AG09309 (cell line): ENCODE results near the gene DCAF5.
"Not testable (repeated sequence)": the region's sequence is repeated elsewhere in the genome, so short reads cannot be mapped to it uniquely, and the experiment has no call there.

Experiments used
- DNase-seq: peaks from one replicate; pipeline ENCODE4 v3.0.0-alpha.2; 2010; ENCODE audit warnings: low read depth
- H3K4me3 ChIP-seq: 2 replicates; pipeline ENCODE4 v1.5.1; 2011; ENCODE audit warnings: mild to moderate bottlenecking, low read depth, low read length, moderate library complexity; ENCODE audit not compliant: control insufficient read depth
- TF ChIP-seq, protein P1 (sequence below): IDR thresholded peaks from 2 replicates; pipeline ENCODE4 v1.5.1; 2011; ENCODE audit warnings: mild to moderate bottlenecking, low read depth, low read length, inconsistent platforms; ENCODE audit not compliant: insufficient read depth, control insufficient read depth; ENCODE audit errors: missing control alignments

DCAF5 gene

GRCh38 chr14:69036757-69037506, 116.0 kb downstream of the DCAF5 start:
- H3K4me3 ChIP-seq = no peak overlapping the region
- TF ChIP-seq, protein P1, sequence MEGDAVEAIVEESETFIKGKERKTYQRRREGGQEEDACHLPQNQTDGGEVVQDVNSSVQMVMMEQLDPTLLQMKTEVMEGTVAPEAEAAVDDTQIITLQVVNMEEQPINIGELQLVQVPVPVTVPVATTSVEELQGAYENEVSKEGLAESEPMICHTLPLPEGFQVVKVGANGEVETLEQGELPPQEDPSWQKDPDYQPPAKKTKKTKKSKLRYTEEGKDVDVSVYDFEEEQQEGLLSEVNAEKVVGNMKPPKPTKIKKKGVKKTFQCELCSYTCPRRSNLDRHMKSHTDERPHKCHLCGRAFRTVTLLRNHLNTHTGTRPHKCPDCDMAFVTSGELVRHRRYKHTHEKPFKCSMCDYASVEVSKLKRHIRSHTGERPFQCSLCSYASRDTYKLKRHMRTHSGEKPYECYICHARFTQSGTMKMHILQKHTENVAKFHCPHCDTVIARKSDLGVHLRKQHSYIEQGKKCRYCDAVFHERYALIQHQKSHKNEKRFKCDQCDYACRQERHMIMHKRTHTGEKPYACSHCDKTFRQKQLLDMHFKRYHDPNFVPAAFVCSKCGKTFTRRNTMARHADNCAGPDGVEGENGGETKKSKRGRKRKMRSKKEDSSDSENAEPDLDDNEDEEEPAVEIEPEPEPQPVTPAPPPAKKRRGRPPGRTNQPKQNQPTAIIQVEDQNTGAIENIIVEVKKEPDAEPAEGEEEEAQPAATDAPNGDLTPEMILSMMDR = no peak
- no peak for DNase-seq

DNA sequence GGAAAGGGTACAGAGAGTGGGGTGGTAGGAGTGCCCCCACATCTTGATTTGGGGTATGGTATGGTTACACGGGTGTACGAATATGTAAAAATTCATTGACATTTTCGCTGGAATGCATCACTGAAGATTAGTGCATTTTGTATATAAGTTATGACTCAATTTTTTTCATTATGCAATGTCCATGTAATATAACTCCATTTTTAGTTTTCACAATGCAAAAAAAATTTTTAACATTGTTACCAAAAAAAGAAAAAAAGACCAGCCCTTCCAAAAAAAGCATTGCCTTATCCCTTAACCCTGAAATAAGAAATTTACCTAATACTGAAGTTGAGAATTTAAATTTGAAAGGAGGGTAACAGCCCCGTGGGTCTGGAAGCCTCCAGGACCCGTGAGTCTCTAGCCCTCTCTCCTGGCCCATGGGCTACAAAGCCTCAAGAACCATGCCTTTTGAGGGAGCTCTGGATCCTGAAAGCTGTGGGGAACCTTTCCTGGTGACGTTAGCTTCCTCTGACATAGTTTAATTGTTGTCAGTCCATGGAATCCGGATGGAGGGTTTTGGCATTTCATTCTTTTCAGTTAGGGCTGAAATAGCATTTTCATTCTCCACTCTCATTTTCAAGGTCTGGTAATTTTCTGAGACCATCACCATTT, 118.2 kb downstream of the DCAF5 start:
- TF ChIP-seq, protein P1 = peak; percentile 35
- H3K4me3 ChIP-seq = no peak overlapping the region
- DNase-seq = no peak

GRCh38 chr14:69027242-69027913, 125.5 kb downstream of the DCAF5 start:
- no peak for DNase-seq
- TF ChIP-seq, protein P1 = no peak
- no peak overlapping the region for H3K4me3 ChIP-seq

DNA sequence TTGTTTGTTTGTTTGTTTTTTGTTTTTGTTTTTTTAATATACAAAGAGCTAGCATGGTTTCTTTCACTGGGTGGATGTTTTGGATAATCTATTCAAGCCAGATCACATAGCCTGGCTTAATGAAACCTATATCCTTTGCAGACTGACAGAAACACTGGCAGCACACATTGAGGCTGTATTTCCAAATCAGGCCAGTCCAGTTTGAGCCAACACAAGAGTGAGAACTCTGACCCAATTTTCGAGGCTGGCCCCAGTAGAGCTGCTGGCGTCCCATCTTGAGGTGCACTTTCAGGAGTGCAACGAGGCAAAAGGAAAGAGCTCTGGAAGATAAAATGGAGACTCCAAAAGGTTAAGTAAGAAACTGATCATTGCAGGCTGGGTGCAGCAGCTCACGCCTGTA, 129.9 kb downstream of the DCAF5 start:
- TF ChIP-seq, protein P1 = no peak
- no peak for DNase-seq
- H3K4me3 ChIP-seq = no peak overlapping the region

- not testable (repeated sequence) for DNase-seq, H3K4me3 ChIP-seq
Measured at GRCh38 chr14:69022093-69022492, 130.8 kb downstream of the DCAF5 start.

GRCh38 chr14:69017706-69018105, 135.2 kb downstream of the DCAF5 start:
- no peak overlapping the region for H3K4me3 ChIP-seq
- TF ChIP-seq, protein P1 = no peak
- no peak for DNase-seq

DNA sequence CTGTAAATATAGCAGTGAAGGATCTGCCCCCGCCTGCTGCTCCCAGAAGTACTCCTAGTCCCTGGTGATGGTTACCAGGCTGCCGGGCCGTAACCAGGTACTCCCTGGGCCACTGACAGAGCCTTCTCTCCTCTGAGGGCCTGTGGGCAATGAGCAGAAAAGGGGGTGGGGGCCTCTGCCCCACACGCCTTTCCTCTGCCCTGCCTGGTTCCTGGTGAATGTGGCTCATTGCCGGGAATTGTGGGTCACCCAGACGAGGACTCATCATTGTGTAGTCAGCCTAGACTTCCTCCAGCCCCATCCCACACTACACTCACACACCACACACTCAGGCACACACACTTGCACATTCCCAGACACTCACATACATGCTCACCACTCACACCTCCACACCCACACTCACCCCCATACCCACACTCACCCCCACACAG, 138.1 kb downstream of the DCAF5 start:
- H3K4me3 ChIP-seq = no peak overlapping the region
- TF ChIP-seq, protein P1 = no peak
- DNase-seq = no peak
